Kidney (tissue), 11 donors: ENCODE data around the gene NPIPB4. TPM values are rescaled to one million over a fixed set of nuclear protein-coding genes. Genes with fewer than 3 reads are reported as not detected.
"Not testable (repeated sequence)": the region's sequence is repeated elsewhere in the genome, so short reads cannot be mapped to it uniquely, and the experiment has no call there.

Experiments
- DNase-seq, 5 donors: peaks; one replicate each; pipeline ENCODE4 v3.0.0-alpha.2; 2013 to 2020
- FAIRE-seq: peaks from 2 replicates; lab custom pipeline; 2012; peaks lifted over from hg19 to GRCh38; lab: Jason Lieb, UNC
- H3K27ac ChIP-seq, 2 donors: one replicate each; pipeline ENCODE4 v1.7.0; 2013; ENCODE audit warnings: low read depth in 2 of 2, low read length in 2 of 2, inconsistent platforms in 1 of 2
- H3K27me3 ChIP-seq: one replicate; pipeline ENCODE4 v1.7.1; 2013; ENCODE audit warnings: low read length, inconsistent platforms; ENCODE audit not compliant: control insufficient read depth, insufficient read depth
- H3K36me3 ChIP-seq, 3 donors: one replicate each; pipeline versions ENCODE4 v1.7.0 to v1.7.1; 2013; ENCODE audit warnings: low read length in 3 of 3, control low read depth in 1 of 3, inconsistent platforms in 1 of 3; ENCODE audit not compliant: insufficient read depth in 3 of 3, control insufficient read depth in 2 of 3
- H3K4me1 ChIP-seq, 3 donors: one replicate each; pipeline versions ENCODE4 v1.7.0 to v1.7.1; 2013; ENCODE audit warnings: low read length in 3 of 3, inconsistent platforms in 1 of 3, low read depth in 1 of 3; ENCODE audit not compliant: control insufficient read depth in 2 of 3, insufficient read depth in 2 of 3
- H3K4me3 ChIP-seq, 3 donors: one replicate each; pipeline versions ENCODE4 v1.7.0 to v1.8.1; 2013; ENCODE audit warnings: low read length in 3 of 3, control low read depth in 1 of 3, inconsistent platforms in 1 of 3
- H3K9ac ChIP-seq, 3 donors: one replicate each; pipeline versions ENCODE4 v1.7.0 to v1.7.1; 2013; ENCODE audit warnings: low read length in 3 of 3, control low read depth in 1 of 3, inconsistent platforms in 1 of 3
- H3K9me3 ChIP-seq, 3 donors: one replicate each; pipeline versions ENCODE4 v1.7.0 to v1.7.1; 2013; ENCODE audit warnings: low read length in 3 of 3, control low read depth in 1 of 3, inconsistent platforms in 1 of 3; ENCODE audit not compliant: control insufficient read depth in 2 of 3, insufficient read depth in 1 of 3
- intact Hi-C: fragments of 100-400 bp; cut with DNase I; formaldehyde crosslinking; loops from one replicate; pipeline ENCODE4 v1.11.1; 2022
- polyA plus RNA-seq: library from polyadenylated mRNA; stranded (reverse); fragments of 350-450 nt; fragmentation: Illumina TruSeq; extraction: RNeasy Lipid Tissue Mini Kit (QIAGEN cat#74804); gene quantifications from one replicate; pipeline ENCODE4 v1.2.3, GENCODE V29; 2014; ENCODE audit warnings: low read depth, low replicate concordance; ENCODE audit not compliant: insufficient read depth
- total RNA-seq: library from RNA; stranded (reverse); fragmentation: NEBNext Ultra II Directional; extraction: Animal tissue kit (Norgen Biotek cat#: 25700); gene quantifications from one replicate; pipeline ENCODE4 v1.2.1, GENCODE V29; 2021
- donor health status: control.
- donor health status: control.
- donor health status: DM: yes; HTN: yes; CAD: no.
- donor health status: Normal renal cell carcinoma (clear cell type).

The NPIPB4 gene
- total and polyA plus RNA-seq, 2 donors from 2014 or later, result 6.0 to 188 TPM

DNA sequence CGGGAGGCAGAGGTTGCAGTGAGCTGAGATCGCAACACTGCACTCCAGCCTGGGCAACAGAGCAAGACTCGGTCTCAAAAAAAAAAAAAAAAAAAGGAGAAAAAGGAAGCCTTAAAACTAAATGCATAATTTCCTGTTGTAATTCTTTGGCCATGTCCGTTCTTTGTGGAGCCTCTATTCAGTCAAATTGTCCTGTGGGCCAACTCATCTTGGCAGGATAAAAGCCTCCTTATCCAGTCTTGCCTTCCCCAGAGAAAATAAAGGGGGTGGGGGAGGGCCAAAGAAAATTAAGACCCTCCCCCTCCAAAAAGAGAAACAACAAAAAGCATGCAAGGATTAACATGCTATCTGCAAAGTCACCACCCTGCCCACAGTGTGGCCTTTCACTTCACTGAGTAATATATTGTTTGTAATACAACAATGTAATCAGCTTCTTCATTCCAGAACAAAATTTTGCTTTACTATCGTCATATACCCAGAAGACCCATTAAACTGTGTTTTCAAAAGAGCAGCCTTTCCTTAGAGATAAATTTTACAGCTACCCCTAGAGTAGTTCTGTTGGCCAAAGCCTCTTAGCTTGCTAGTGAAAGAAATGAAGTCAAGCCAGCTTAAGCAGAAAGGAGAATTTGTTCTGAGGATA lies 31.4 kb downstream of the NPIPB4 start:
- DNase-seq, result peak in 1 of 5 donors; percentile 42
- H3K4me3 ChIP-seq, H3K27me3 ChIP-seq, H3K9me3 ChIP-seq, H3K27ac ChIP-seq, H3K9ac ChIP-seq, H3K4me1 ChIP-seq, FAIRE-seq, H3K36me3 ChIP-seq, intact Hi-C loops: not testable (repeated sequence)

DNA sequence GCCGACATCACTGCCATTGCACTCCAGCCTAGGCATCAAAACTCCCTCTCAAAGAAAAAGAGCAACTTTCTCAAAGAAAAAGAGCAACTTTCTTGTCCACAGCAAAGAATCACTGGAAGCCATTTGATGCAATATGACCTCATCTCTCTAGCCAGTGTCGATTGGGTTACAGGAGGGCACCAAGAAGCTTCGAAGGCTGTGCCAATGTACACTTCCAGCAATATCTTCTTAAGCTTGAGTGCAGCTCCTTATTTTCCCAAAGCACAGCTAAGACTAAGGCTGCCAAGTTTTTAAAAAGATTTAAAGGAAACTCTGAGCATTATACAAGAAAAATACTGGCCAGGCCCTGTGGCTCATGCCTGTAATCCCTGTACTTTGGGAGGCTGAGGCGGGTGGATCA lies 32.0 kb downstream of the NPIPB4 start:
- H3K27ac ChIP-seq, intact Hi-C loops, H3K27me3 ChIP-seq, H3K9ac ChIP-seq, DNase-seq, H3K36me3 ChIP-seq, FAIRE-seq, H3K4me1 ChIP-seq, H3K4me3 ChIP-seq, H3K9me3 ChIP-seq: not testable (repeated sequence)

DNA sequence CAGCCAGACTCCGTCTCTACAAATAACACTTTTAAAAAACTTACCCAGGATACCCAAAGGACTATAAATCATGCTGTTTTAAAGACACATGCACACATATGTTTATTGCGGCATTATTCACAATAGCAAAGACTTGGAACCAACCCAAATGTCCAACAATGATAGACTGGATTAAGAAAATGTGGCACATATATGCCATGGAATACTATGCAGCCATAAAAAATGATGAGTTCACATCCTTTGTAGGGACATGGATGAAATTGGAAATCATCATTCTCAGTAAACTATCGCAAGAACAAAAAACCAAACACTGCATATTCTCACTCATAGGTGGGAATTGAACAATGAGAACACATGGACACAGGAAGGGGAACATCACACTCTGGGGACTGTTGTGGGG lies 34.3 kb downstream of the NPIPB4 start:
- H3K4me1 ChIP-seq, FAIRE-seq, intact Hi-C loops, H3K9ac ChIP-seq, H3K9me3 ChIP-seq, H3K27ac ChIP-seq, DNase-seq, H3K36me3 ChIP-seq, H3K4me3 ChIP-seq, H3K27me3 ChIP-seq: not testable (repeated sequence)

DNA sequence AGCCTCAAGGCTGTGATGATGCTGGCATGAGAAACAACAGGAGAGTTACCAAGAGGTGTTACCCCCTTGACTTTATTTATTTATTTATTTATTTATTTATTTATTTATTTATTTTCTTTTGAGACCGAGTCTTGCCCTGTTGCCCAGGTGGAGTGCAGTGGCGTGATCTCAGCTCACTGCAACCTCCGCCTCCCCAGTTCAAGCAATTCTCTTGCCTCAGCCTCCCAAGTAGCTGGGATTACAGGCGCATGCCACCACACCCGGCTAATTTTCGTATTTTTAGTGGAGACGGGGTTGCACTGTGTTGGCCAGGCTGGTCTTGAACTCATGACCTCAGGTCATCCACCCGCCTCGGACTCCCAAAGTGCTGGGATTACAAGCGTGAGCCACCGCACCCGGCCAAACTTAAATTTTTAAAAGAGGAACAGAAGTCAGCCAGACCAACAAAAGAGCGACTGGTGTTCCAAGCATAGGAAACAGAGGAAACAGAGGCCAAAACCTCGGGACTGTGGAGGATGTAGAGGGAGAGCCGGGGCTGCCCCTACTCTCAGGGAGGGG lies 36.6 kb downstream of the NPIPB4 start:
- H3K9ac ChIP-seq, result peak overlapping the region in 2 of 3 donors; percentile 69 to 75
- DNase-seq, result peak in 1 of 5 donors; percentile 44

DNA sequence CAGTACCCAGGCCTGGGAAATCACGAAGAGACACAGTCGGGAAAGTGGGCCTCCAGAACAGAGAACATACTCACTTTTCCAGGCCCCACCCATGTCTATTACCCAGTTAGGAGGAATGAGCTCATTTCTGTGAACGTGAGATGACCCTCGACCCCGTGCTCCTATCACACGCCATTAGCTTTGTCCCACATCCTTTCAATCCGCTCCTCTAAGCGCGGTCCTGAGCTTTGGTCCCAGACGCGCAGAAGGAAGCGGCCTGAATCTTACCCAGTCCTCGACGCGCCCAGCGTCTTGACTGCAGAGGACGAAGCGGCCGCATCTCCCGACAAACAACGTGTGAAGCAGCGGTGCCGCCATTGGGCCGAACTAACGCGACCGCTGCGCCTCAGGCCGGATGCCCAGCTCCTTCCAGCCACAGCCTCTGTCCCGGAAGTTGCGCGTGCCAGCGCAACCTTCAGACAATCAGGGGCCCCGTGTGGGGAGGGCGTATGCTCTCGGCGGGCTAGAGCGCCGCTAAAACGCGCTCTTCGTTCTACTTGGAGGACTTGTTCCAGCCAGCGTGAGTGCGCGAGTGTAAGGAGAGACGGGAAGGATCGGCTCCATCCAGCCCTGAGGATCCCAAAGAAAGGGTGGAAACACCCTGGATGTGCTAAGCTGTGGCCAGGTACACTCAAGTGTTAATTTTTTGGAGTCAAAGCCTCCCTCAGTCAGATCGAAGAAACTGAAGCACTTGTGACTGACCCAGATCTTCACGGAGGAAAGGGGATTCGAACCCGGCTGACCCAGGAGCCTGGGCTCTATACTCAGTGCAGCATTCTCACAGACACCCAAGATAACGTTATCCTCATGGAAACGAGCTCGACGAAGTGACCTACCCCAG lies 37.3 kb downstream of the NPIPB4 start:
- intact Hi-C loops, H3K9me3 ChIP-seq, FAIRE-seq, H3K27me3 ChIP-seq, H3K36me3 ChIP-seq, H3K4me1 ChIP-seq: not testable (repeated sequence)
- Histone ChIP-seq H3K27ac (peak overlapping the region; percentile 65 to 75), H3K4me3 (peak overlapping the region; percentile 76 to 81 (median 81)), H3K9ac (peak overlapping the region; percentile 67 to 75 (median 69))
- peak; percentile 80 to 92 (median 87) for DNase-seq

More for the DNA sequence above, 36.6 kb downstream of the NPIPB4 start:
- FAIRE-seq, H3K36me3 ChIP-seq, H3K27me3 ChIP-seq, intact Hi-C loops, H3K4me1 ChIP-seq, H3K9me3 ChIP-seq: not testable (repeated sequence)
- H3K4me3 ChIP-seq, result peak overlapping the region in 2 of 3 donors; percentile 76 to 81
- peak overlapping the region in 1 of 2 donors; percentile 65 for H3K27ac ChIP-seq

DNA sequence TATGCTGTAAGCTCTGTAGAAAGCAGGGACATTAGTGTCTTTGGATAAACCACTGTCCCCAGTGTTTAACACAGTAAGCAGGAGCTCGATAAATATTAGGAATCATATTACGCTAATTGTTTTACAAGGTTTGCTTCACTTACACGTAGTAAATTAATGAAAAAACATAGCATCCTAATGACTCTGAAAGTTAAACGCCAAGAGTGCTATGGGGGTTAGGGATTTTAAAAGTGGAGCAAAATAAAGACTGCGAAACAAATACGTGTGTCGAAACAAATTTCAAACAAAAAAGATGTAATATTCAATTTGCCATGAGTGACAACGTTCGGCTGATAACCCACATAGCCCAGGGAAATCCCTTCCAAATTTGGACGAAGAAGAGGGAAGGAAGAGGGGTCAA lies 37.9 kb downstream of the NPIPB4 start:
- FAIRE-seq, result not testable (repeated sequence)
- peak overlapping the region in 1 of 3 donors; percentile 69 for H3K9ac ChIP-seq

DNA sequence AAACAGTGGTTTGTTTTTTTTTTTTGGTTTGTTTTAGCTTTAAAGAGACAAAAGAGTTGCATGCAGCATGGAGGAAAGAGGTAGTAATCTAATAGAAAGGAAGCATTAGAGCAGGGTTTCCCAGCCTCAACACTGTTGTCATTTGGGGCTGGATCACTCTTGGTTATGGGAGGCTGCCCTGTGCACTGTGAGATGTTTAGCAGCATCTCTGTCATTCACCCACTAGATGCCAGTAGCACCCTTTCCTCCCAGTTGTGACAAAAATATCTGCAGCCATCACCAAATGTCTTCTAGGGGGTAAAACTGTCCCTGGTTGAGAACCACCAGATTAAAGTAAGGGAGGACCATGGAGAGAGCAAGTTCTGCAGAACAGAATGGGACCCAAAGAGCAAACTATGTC lies 40.5 kb downstream of the NPIPB4 start:
- H3K36me3 ChIP-seq, H3K4me3 ChIP-seq, H3K9ac ChIP-seq, H3K27ac ChIP-seq, DNase-seq, intact Hi-C loops, H3K9me3 ChIP-seq, H3K4me1 ChIP-seq, H3K27me3 ChIP-seq, FAIRE-seq: not testable (repeated sequence)

More for the DNA sequence above, 37.9 kb downstream of the NPIPB4 start:
- H3K27me3 ChIP-seq, intact Hi-C loops, H3K9me3 ChIP-seq, H3K4me1 ChIP-seq, H3K27ac ChIP-seq, H3K36me3 ChIP-seq, DNase-seq: not testable (repeated sequence)
- peak overlapping the region; percentile 20 to 81 (median 76) for H3K4me3 ChIP-seq

DNA sequence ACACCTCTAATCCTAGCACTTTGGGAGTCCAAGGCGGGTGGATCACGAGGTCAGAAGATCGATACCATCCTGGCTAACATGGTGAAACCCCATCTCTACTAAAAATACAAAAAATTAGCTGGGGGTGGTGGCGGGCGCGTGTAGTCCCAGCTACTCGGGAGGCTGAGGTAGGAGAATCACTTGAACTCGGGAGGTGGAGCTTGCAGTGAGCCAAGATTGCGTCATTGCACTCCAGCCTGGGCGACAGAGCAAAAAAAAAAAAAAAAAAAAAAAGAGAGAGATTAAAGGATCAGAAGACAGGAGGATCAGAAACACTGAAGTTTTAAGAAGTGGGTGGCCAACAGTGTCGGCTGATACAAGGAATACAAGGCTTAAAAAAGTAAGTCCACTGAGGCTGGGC lies 41.9 kb downstream of the NPIPB4 start:
- H3K9me3 ChIP-seq, result not testable (repeated sequence)

More for the DNA sequence above, 41.9 kb downstream of the NPIPB4 start:
- H3K4me1 ChIP-seq, H3K36me3 ChIP-seq, H3K27me3 ChIP-seq, intact Hi-C loops, H3K4me3 ChIP-seq, DNase-seq, FAIRE-seq, H3K27ac ChIP-seq, H3K9ac ChIP-seq: not testable (repeated sequence)
